GM19397 (cell line): ENCODE measurements around the gene LARP4B.
"Not testable (repeated sequence)": the region's sequence is repeated elsewhere in the genome, so short reads cannot be mapped to it uniquely, and the experiment has no call there.

Experiments used
- ATAC-seq: cut with Tn5 transposase; IDR thresholded peaks from one replicate; pipeline ENCODE4 v1.9.1; 2021; ENCODE audit warnings: mild to moderate bottlenecking, moderate library complexity; ENCODE audit not compliant: unreplicated experiment

Gene LARP4B

GRCh38 chr10:774661-775244, 156.8 kb downstream of the LARP4B start:
- ATAC-seq = no peak

GRCh38 chr10:774223-774622, 157.3 kb downstream of the LARP4B start:
- ATAC-seq = no peak

GRCh38 chr10:773562-774161, 157.8 kb downstream of the LARP4B start:
- no peak for ATAC-seq

- ATAC-seq = no peak
Measured at GRCh38 chr10:772227-772637, 159.3 kb downstream of the LARP4B start.

- no peak for ATAC-seq
Measured at GRCh38 chr10:771647-772046, 159.9 kb downstream of the LARP4B start.

- no peak for ATAC-seq
Measured at GRCh38 chr10:770975-771374, 160.5 kb downstream of the LARP4B start.

GRCh38 chr10:770048-770712, 161.3 kb downstream of the LARP4B start:
- ATAC-seq = not testable (repeated sequence)

- no peak for ATAC-seq
Measured at GRCh38 chr10:767794-768193, 163.7 kb downstream of the LARP4B start.

- no peak for ATAC-seq
Measured at GRCh38 chr10:767211-767610, 164.3 kb downstream of the LARP4B start.

GRCh38 chr10:761376-761775, 170.1 kb downstream of the LARP4B start:
- no peak for ATAC-seq

- no peak for ATAC-seq
Measured at GRCh38 chr10:760622-761021, 170.9 kb downstream of the LARP4B start.

GRCh38 chr10:759898-760477, 171.5 kb downstream of the LARP4B start:
- no peak for ATAC-seq
